ENCODE measurements around the gene TNFRSF21. TPM values are rescaled to one million over a fixed set of nuclear protein-coding genes. Genes with fewer than 3 reads are reported as not detected.

TNFRSF21 gene, protein sequence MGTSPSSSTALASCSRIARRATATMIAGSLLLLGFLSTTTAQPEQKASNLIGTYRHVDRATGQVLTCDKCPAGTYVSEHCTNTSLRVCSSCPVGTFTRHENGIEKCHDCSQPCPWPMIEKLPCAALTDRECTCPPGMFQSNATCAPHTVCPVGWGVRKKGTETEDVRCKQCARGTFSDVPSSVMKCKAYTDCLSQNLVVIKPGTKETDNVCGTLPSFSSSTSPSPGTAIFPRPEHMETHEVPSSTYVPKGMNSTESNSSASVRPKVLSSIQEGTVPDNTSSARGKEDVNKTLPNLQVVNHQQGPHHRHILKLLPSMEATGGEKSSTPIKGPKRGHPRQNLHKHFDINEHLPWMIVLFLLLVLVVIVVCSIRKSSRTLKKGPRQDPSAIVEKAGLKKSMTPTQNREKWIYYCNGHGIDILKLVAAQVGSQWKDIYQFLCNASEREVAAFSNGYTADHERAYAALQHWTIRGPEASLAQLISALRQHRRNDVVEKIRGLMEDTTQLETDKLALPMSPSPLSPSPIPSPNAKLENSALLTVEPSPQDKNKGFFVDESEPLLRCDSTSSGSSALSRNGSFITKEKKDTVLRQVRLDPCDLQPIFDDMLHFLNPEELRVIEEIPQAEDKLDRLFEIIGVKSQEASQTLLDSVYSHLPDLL
- total RNA-seq, result under 1 TPM; 0.07 to 0.31 TPM

DNA sequence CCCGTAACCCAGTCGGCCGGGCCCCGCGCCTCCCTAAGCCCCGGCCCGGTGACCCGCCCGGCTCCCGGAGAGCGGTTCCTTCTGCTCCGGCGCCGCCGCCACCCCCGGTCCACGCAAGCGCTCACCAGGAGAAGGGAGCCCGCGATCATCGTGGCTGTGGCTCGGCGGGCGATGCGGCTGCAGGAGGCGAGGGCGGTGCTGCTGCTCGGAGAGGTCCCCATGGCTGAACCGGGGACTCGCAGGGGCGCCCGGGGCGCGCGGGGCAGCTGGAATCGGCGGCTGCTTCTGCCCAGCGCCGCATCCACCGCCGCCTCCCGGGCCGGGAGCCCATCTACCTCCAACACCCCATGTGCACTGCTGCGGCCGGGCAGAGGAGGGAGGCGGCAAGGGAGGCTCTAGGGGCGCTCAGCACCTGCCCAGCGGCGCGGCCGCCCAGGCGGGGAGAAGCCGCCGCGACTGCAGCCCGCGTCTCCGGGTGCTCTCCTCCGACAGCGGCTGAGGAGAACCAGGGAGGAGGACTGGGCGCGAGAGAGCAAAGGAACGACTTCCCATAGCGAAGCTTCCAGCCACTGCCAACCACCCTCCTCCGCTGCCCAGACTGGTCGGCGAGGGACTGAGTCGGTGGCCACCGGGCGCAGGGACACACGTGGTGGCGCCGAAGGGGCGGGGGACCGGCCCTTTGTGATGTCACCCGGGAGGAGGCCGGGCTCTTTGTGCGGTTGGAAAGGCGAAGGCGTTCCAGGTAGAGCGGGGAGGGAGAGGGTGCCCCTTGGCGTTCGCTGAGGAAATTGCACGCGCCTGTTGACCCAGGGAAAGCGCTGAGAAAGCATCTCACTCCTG lies at the start of gene TNFRSF21:
TSS of gene TNFRSF21 (minus strand) at position 615 of the 840 bp plus-strand sequence. CDS start at position 221, 394 bp downstream.
- H3K27ac Mint-ChIP-seq, result no peak within 1 kb of the TSS
- peaks cover 21 to 31% of the 10 kb centered on the region in 2 donors for H3K27me3 Mint-ChIP-seq
- peak within 1 kb of the TSS; percentile 4 for H3K4me3 Mint-ChIP-seq
- DNase-seq (ENCODE audit: low spot score) (peak; percentile 78), ATAC-seq (peak; percentile 93 to 96)
- no peaks in the 10 kb centered on the region for H3K36me3 Mint-ChIP-seq
- no peaks in the 10 kb centered on the region for H3K9me3 Mint-ChIP-seq
- H3K4me1 Mint-ChIP-seq (ENCODE audit: low read depth in 2 of 2), result peaks cover 0 to 3% of the 10 kb centered on the region in 2 donors

DNA sequence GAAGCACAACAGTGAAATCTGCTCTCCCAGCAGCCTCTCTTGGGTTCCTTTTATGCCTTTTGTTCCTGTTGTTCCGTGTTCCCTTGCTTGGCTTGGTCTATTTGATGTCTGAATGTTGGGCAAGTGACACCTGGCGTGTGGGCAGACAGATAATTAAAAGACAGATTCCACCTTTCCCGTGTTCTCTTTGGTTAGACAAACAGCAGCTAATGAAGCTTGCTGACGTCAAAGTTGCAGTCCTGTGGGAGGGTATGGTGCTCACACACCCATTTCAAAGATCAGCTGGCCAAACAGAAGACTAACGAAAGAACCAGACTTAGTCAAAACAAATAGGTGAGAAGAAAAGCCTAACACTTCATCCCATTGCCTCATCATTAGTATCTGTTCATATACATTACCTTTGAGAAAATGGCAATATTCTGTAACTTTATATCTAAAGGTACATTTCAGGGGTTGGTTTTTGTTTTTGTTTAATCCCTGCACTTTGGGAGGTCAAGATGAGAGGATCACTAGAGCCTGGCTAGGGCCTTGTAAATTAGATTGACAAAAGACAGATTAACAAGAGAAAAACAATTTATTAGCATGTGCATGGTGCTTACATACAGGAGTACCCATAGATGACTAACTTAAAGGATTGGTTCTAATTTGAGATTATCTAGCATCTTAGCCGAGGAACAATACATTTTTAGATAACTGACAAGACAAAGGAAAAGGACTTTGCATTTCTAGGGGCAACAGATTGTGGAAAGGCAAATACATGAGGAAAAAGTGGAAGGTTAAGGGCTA lies 48.9 kb upstream of the TNFRSF21 start:
- Mint-ChIP-seq H3K27ac (no peak overlapping the region), H3K9me3 (no peaks in the 10 kb centered on the region), H3K4me3 (no peak overlapping the region), H3K4me1 (ENCODE audit: low read depth in 2 of 2) (no peaks in the 10 kb centered on the region), H3K27me3 (peaks cover under 1 to 28% of the 10 kb centered on the region in 2 donors), H3K36me3 (no peaks in the 10 kb centered on the region)
- no peak for ATAC-seq
- DNase-seq (ENCODE audit: low spot score), result no peak

DNA sequence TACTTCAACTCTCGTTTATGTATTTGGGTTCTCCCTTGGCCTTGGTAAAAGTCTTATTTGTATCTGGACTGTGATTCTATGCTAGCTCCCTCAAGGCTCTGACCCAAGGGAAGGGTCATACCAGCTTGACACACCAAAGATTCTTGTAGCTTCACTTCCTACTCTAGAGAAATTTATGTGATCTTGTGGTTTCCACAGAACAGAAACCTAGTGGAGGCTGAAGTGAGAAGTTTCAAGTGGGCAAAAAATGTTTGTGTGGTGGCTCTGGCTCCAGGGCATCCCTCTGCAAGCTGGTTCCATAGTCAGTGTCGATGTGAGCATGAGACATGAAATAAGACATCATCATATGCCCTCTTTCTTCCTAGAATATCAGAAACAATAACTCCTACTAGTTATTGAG lies 48.1 kb upstream of the TNFRSF21 start:
- no peak for ATAC-seq
- no peak overlapping the region for H3K27ac Mint-ChIP-seq
- no peaks in the 10 kb centered on the region for H3K4me1 Mint-ChIP-seq (ENCODE audit: low read depth in 2 of 2)
- DNase-seq (ENCODE audit: low spot score), result no peak
- H3K4me3 Mint-ChIP-seq, result no peak overlapping the region
- H3K9me3 Mint-ChIP-seq, result no peaks in the 10 kb centered on the region
- H3K27me3 Mint-ChIP-seq, result peaks cover 2 to 20% of the 10 kb centered on the region in 2 donors
- no peaks in the 10 kb centered on the region for H3K36me3 Mint-ChIP-seq

DNA sequence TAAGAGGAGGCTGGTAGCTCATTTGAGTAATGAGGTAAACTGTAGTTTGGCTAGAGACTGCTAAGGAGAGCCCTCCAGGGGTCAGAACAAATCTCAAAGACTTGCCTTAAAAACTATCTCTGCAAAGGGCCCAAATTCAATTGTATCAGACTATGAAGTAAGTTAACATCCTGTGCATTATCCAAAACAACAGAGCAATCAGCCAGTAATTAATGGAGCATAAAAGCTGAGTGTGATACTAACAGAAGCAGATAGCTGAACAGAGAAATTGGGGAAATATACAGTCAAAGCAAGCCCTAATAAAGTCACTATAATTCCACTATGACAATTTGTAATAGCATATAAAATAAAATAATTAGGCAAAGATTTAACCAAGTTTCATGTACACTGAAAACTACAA lies 45.8 kb upstream of the TNFRSF21 start:
- peaks cover 4 to 25% of the 10 kb centered on the region in 2 donors for H3K27me3 Mint-ChIP-seq
- ATAC-seq (no peak), DNase-seq (ENCODE audit: low spot score) (no peak)
- no peaks in the 10 kb centered on the region for H3K36me3 Mint-ChIP-seq
- no peaks in the 10 kb centered on the region for H3K9me3 Mint-ChIP-seq
- H3K4me1 Mint-ChIP-seq (ENCODE audit: low read depth in 2 of 2), result no peaks in the 10 kb centered on the region
- H3K27ac Mint-ChIP-seq, result no peak overlapping the region
- H3K4me3 Mint-ChIP-seq, result no peak overlapping the region

DNA sequence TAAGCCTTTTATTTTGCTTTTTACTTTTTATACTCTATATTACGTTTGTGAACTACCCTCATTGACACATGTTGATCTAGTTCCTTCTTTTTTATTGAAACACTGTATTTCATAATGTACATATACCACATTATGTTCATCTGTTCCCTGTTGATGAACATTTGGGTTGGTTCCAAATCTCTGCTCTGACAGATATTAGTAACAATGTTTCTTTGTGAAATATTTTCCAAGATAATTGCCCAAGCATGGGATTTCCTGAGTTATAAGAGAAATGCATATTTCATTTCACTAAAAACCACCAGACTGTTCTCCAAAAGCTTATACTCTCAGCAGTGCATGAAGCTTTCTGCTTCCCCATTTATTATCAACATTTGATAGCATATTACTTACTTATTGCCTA lies 44.2 kb upstream of the TNFRSF21 start:
- Mint-ChIP-seq H3K9me3 (no peaks in the 10 kb centered on the region), H3K27ac (no peak overlapping the region), H3K36me3 (no peaks in the 10 kb centered on the region), H3K27me3 (peaks cover 4 to 15% of the 10 kb centered on the region in 2 donors), H3K4me1 (ENCODE audit: low read depth in 2 of 2) (no peaks in the 10 kb centered on the region), H3K4me3 (no peak overlapping the region)
- no peak for DNase-seq (ENCODE audit: low spot score)
- ATAC-seq, result no peak

DNA sequence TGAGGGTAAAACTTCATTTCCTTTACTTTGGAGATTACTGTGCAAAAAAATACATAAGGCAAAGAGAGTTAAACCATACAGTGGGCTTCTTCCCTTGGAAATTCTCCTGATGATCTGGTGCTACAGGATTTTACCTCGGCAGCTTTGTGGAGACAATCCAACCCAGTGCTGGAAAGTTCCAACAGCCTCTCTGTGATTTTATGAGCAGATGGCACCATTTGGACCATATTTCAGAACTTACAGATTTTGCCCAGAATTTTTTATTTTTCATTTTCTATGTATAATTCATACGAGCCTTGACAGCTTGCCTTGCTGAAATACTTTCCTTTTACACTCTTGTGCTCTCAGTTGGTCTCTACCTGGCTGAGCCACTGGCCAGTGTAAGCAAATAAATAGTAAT lies 43.3 kb upstream of the TNFRSF21 start:
- Mint-ChIP-seq H3K36me3 (no peaks in the 10 kb centered on the region), H3K4me3 (no peak overlapping the region), H3K9me3 (no peaks in the 10 kb centered on the region), H3K4me1 (ENCODE audit: low read depth in 2 of 2) (no peaks in the 10 kb centered on the region), H3K27ac (no peak overlapping the region), H3K27me3 (peaks cover 4 to 8% of the 10 kb centered on the region in 2 donors)
- ATAC-seq (no peak), DNase-seq (ENCODE audit: low spot score) (no peak)

DNA sequence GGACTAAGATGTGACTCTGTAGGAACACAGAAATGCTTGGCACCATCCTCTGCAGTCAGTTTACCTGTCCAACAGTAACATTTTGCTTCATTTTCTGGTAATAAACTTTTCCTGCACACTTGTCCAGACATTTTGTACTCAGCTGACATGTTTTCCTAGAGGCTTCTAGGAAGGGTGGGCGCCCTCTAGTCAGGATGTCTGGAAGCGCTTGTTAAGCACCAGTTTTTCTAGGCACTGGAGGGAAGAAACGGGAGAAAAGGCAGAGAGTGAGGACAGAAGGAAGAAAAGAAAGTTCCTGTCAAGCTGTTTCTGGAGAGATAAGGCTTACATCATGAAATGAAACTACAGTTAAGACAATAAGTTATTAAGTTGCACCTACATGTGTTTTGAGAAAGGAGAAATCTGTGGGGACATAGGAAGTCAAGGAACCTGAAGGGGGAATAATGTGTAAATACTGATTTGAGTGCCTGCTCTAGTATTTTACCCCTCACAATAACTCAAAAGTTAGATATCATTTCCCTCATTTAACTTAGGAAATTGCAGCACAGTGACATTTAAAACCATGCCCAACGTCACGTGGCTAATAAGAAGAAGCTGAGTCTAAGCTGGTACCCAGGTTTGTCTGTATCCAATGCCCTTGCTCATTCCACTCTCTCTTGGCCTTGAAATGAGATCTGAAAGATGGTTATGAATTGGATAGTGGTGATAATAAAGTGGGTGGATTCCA lies 42.7 kb upstream of the TNFRSF21 start:
- ATAC-seq, result no peak
- no peak overlapping the region for H3K4me3 Mint-ChIP-seq

DNA sequence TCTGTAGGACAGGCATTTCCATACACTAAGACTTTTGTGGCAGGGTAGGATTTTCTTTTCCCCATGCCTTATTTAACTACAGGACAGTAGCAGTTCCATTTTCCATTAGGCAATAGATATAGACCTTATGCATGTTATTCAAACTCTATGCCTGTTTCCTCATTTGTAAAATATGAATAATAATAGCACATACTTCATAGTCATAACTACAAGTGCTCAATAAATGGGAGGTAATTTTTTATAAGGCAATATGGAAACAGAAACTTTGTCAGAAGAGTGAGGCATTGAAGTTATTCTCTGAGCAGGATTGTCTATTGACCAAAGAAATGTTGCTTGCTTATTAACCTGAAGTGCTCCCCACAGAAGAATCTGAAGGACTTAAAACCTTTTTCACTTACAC lies 41.9 kb upstream of the TNFRSF21 start:
- Mint-ChIP-seq H3K36me3 (no peaks in the 10 kb centered on the region), H3K9me3 (no peaks in the 10 kb centered on the region), H3K27me3 (peaks cover 4 to 11% of the 10 kb centered on the region in 2 donors), H3K4me1 (ENCODE audit: low read depth in 2 of 2) (no peaks in the 10 kb centered on the region), H3K27ac (no peak overlapping the region), H3K4me3 (no peak overlapping the region)
- DNase-seq (ENCODE audit: low spot score) (no peak), ATAC-seq (no peak)

More for the DNA sequence above, 42.7 kb upstream of the TNFRSF21 start:
- H3K9me3 Mint-ChIP-seq, result no peaks in the 10 kb centered on the region
- no peaks in the 10 kb centered on the region for H3K36me3 Mint-ChIP-seq
- H3K4me1 Mint-ChIP-seq (ENCODE audit: low read depth in 2 of 2), result no peaks in the 10 kb centered on the region
- no peak for DNase-seq (ENCODE audit: low spot score)
- H3K27me3 Mint-ChIP-seq, result peaks cover 4 to 8% of the 10 kb centered on the region in 2 donors
- H3K27ac Mint-ChIP-seq, result no peak overlapping the region

DNA sequence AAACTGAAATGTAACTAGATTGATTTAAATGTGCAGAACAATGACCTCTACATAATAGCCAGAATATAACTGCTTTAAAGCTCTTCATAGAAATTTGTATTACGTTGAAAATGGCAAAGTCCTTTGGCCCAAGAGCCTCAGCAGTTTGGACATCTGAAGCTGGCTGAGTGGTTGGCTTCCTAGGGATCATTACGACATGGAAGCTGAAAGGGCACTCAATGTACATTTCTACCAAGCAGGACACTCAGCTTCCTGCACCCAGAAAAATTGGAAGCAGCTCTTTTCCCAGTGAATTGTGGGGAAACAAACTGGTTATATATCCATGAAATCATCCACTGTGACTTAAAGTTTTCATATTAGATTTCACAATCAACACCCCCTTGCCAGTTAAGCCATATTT lies 40.2 kb upstream of the TNFRSF21 start:
- H3K4me3 Mint-ChIP-seq, result no peak overlapping the region
- no peak overlapping the region for H3K27ac Mint-ChIP-seq
- no peak for ATAC-seq

DNA sequence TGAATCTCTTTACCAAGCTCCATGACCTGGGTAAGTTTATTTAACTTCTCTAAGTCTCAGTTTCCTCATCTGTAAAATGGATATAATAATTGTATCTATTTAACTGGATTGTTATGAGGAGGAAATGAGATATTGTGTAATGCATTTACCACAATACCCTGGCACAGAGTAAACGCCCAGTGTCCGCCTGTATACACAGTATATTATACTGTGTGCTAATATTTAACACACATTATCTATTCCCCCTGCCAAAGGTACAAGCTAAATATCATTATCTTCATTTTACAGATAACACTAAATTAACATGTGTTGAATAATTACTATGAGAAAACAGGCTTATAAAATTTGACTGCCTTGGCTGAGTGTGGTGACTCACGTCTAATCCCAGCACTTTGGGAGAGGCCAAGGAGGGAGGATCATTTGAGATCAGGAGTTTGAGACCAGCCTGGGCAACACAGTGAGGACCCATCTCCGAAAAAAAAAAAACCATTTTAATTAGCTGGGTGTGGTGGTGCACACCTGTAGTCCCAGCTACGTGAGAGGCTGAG lies 38.7 kb upstream of the TNFRSF21 start:
- no peaks in the 10 kb centered on the region for H3K9me3 Mint-ChIP-seq
- DNase-seq (ENCODE audit: low spot score) (no peak), ATAC-seq (no peak)
- H3K36me3 Mint-ChIP-seq, result no peaks in the 10 kb centered on the region
- no peak overlapping the region for H3K27ac Mint-ChIP-seq
- H3K4me3 Mint-ChIP-seq, result no peak overlapping the region
- no peaks in the 10 kb centered on the region for H3K4me1 Mint-ChIP-seq (ENCODE audit: low read depth in 2 of 2)
- H3K27me3 Mint-ChIP-seq, result peaks cover 6 to 23% of the 10 kb centered on the region in 2 donors

More for the DNA sequence above, 40.2 kb upstream of the TNFRSF21 start:
- Mint-ChIP-seq H3K9me3 (no peaks in the 10 kb centered on the region), H3K27me3 (peaks cover 4 to 16% of the 10 kb centered on the region in 2 donors), H3K4me1 (ENCODE audit: low read depth in 2 of 2) (no peaks in the 10 kb centered on the region), H3K36me3 (no peaks in the 10 kb centered on the region)
- DNase-seq (ENCODE audit: low spot score), result no peak

DNA sequence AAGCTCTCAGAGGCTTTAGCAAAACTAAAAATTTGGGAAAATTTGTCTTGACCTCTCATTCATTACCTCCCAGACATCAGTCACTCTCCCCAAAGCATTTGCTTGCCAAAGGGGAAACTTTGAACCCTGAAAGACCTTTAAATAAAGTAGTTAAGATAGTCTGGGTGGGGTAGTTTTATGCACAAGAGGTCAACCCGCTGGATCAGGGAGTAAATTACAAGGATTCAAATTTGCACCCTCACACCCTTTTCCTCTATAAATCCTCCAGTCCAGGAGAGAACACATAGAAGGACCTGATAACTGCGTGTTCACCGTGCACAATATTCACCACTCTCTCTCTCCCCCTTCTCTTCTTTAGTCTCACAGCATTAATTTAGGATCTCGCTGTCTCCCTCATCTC lies 36.1 kb upstream of the TNFRSF21 start:
- Mint-ChIP-seq H3K36me3 (no peaks in the 10 kb centered on the region), H3K4me3 (no peak overlapping the region), H3K4me1 (ENCODE audit: low read depth in 2 of 2) (no peaks in the 10 kb centered on the region), H3K27ac (no peak overlapping the region), H3K27me3 (peaks cover 6 to 14% of the 10 kb centered on the region in 2 donors), H3K9me3 (no peaks in the 10 kb centered on the region)
- DNase-seq (ENCODE audit: low spot score) (no peak), ATAC-seq (no peak)

DNA sequence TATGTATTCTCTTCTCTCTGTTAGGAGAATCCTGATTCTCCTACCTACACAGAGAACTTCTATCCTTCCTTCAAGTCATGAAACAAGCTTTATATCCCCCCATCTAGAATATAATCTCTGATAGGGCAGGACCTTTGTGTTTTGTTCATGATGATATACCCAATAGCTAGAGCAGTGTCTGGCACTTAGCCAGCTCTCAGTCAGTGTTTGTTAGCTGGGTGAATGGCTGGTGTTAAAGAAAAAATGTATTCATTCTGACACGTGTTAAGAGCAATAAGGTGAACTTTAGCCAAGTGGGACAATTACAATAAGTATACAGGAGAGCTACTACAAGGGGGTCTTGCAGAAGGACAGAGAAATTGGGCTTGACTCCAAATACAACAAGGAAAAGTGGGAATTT lies 34.3 kb upstream of the TNFRSF21 start:
- no peak overlapping the region for H3K27ac Mint-ChIP-seq
- peaks cover 3% of the 10 kb centered on the region for H3K9me3 Mint-ChIP-seq
- H3K4me1 Mint-ChIP-seq (ENCODE audit: low read depth in 2 of 2), result no peaks in the 10 kb centered on the region
- H3K4me3 Mint-ChIP-seq, result no peak overlapping the region
- DNase-seq (ENCODE audit: low spot score) (no peak), ATAC-seq (no peak)
- peaks cover 10 to 18% of the 10 kb centered on the region in 2 donors for H3K27me3 Mint-ChIP-seq
- H3K36me3 Mint-ChIP-seq, result no peaks in the 10 kb centered on the region
